ENCODE data around the gene CAMP. TPM values are rescaled to one million over a fixed set of nuclear protein-coding genes. Genes with fewer than 3 reads are reported as not detected.

Gene CAMP
- polyA plus RNA-seq, 1 donor from 2014 or later: not detected

DNA sequence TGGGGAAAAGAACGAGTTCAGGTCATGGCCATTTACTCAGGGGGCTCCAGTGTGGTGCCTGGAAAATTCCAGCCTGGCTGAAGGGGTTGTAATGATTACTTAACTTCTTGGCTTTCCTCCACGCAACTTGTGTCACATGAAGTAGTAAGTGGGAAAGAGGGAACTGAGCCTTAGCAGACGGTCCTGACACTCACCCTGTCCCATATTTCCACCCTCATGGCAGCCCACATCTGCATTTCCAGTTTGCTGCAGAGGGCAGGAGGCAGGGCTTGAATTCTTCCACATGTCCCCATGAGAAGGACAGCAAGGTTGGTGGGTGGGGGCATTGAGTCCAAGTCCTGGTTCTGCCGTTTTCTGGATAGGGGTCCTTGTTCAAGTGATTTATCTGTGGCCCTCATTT lies 7.8 kb upstream of the CAMP start:
- no peaks in the 10 kb centered on the region for H3K36me3 ChIP-seq (ENCODE audit: insufficient read depth, low read length)
- H3K27ac ChIP-seq (ENCODE audit: low read length): no peak overlapping the region
- no peaks in the 10 kb centered on the region for H3K27me3 ChIP-seq (ENCODE audit: insufficient read depth, low read depth, low read length)
- H3K9me2 ChIP-seq (ENCODE audit: insufficient read depth, low read length): no peaks in the 10 kb centered on the region
- H4K20me1 ChIP-seq (ENCODE audit: insufficient read depth): no peaks in the 10 kb centered on the region
- H3K9ac ChIP-seq (ENCODE audit: low read length): no peak overlapping the region
- no peaks in the 10 kb centered on the region for H3F3A ChIP-seq (ENCODE audit: insufficient read depth, low read length, poor library complexity, severe bottlenecking)
- no peak overlapping the region for H2AFZ ChIP-seq (ENCODE audit: low read depth, low read length)
- H3K79me2 ChIP-seq (replicated peaks; ENCODE audit: insufficient read depth, low read length): no peaks in the 10 kb centered on the region
- TF ChIP-seq EP300 (conservative IDR thresholded peaks at IDR 0.05; ENCODE audit: poor library complexity, severe bottlenecking) (no peak), TAF1 (IDR thresholded peaks at IDR 0.05; ENCODE audit: low read depth) (no peak), POLR2AphosphoS5 (IDR thresholded peaks at IDR 0.05) (no peak), MXI1 (conservative IDR thresholded peaks at IDR 0.05; ENCODE audit: poor library complexity, severe bottlenecking) (no peak), SMC3 (conservative IDR thresholded peaks at IDR 0.05; ENCODE audit: poor library complexity) (no peak), EZH2 (IDR thresholded peaks at IDR 0.05; ENCODE audit: borderline replicate concordance, insufficient read depth, low read length, poor library complexity, severe bottlenecking) (no peak), RAD21 (conservative IDR thresholded peaks at IDR 0.05) (no peak)
- TF ChIP-seq, protein P1, sequence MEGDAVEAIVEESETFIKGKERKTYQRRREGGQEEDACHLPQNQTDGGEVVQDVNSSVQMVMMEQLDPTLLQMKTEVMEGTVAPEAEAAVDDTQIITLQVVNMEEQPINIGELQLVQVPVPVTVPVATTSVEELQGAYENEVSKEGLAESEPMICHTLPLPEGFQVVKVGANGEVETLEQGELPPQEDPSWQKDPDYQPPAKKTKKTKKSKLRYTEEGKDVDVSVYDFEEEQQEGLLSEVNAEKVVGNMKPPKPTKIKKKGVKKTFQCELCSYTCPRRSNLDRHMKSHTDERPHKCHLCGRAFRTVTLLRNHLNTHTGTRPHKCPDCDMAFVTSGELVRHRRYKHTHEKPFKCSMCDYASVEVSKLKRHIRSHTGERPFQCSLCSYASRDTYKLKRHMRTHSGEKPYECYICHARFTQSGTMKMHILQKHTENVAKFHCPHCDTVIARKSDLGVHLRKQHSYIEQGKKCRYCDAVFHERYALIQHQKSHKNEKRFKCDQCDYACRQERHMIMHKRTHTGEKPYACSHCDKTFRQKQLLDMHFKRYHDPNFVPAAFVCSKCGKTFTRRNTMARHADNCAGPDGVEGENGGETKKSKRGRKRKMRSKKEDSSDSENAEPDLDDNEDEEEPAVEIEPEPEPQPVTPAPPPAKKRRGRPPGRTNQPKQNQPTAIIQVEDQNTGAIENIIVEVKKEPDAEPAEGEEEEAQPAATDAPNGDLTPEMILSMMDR (IDR thresholded peaks at IDR 0.05; ENCODE audit: poor library complexity, severe bottlenecking): no peak
- TF ChIP-seq, protein P2, sequence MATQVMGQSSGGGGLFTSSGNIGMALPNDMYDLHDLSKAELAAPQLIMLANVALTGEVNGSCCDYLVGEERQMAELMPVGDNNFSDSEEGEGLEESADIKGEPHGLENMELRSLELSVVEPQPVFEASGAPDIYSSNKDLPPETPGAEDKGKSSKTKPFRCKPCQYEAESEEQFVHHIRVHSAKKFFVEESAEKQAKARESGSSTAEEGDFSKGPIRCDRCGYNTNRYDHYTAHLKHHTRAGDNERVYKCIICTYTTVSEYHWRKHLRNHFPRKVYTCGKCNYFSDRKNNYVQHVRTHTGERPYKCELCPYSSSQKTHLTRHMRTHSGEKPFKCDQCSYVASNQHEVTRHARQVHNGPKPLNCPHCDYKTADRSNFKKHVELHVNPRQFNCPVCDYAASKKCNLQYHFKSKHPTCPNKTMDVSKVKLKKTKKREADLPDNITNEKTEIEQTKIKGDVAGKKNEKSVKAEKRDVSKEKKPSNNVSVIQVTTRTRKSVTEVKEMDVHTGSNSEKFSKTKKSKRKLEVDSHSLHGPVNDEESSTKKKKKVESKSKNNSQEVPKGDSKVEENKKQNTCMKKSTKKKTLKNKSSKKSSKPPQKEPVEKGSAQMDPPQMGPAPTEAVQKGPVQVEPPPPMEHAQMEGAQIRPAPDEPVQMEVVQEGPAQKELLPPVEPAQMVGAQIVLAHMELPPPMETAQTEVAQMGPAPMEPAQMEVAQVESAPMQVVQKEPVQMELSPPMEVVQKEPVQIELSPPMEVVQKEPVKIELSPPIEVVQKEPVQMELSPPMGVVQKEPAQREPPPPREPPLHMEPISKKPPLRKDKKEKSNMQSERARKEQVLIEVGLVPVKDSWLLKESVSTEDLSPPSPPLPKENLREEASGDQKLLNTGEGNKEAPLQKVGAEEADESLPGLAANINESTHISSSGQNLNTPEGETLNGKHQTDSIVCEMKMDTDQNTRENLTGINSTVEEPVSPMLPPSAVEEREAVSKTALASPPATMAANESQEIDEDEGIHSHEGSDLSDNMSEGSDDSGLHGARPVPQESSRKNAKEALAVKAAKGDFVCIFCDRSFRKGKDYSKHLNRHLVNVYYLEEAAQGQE (IDR thresholded peaks at IDR 0.05; ENCODE audit: borderline replicate concordance): no peak
- H3K4me3 ChIP-seq (ENCODE audit: low read length): no peak overlapping the region
- no peaks in the 10 kb centered on the region for H3K9me3 ChIP-seq (ENCODE audit: low read length)
- no peak overlapping the region for H3K4me2 ChIP-seq (ENCODE audit: low read length)

DNA sequence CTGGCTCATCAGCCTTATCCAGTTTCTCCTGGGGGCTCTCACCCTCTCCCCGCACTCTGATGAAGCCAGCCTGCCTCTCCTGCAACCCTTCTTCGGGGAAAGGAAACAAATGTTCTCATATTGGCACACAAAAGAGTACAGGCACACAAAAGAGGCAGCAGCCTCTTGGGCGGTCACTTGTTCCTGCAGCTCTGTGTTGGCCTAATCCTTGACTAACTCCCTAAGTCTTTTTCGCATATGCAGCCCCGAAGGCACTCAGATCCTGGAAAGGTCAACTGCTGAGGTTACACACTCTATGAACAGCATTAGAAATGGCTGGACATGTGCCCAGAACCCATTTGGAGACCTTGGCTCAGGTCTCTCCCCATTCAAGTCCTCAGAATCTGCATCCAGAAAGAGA lies 7.4 kb upstream of the CAMP start:
- Histone ChIP-seq H3K4me2 (ENCODE audit: low read length) (no peak overlapping the region), H3K9ac (ENCODE audit: low read length) (no peak overlapping the region), H3K27ac (ENCODE audit: low read length) (no peak overlapping the region), H3K9me2 (ENCODE audit: insufficient read depth, low read length) (no peaks in the 10 kb centered on the region), H2AFZ (ENCODE audit: low read depth, low read length) (no peak overlapping the region), H3K79me2 (replicated peaks; ENCODE audit: insufficient read depth, low read length) (no peaks in the 10 kb centered on the region), H3F3A (ENCODE audit: insufficient read depth, low read length, poor library complexity, severe bottlenecking) (no peaks in the 10 kb centered on the region), H3K27me3 (ENCODE audit: insufficient read depth, low read depth, low read length) (no peaks in the 10 kb centered on the region), H4K20me1 (ENCODE audit: insufficient read depth) (no peaks in the 10 kb centered on the region), H3K9me3 (ENCODE audit: low read length) (no peaks in the 10 kb centered on the region), H3K4me3 (ENCODE audit: low read length) (no peak overlapping the region), H3K36me3 (ENCODE audit: insufficient read depth, low read length) (no peaks in the 10 kb centered on the region)
- TF ChIP-seq MXI1 (conservative IDR thresholded peaks at IDR 0.05; ENCODE audit: poor library complexity, severe bottlenecking): no peak
- TF ChIP-seq EP300 (conservative IDR thresholded peaks at IDR 0.05; ENCODE audit: poor library complexity, severe bottlenecking): no peak
- TF ChIP-seq EZH2 (IDR thresholded peaks at IDR 0.05; ENCODE audit: borderline replicate concordance, insufficient read depth, low read length, poor library complexity, severe bottlenecking): no peak
- TF ChIP-seq RAD21 (conservative IDR thresholded peaks at IDR 0.05): no peak
- TF ChIP-seq TAF1 (IDR thresholded peaks at IDR 0.05; ENCODE audit: low read depth): no peak
- TF ChIP-seq, protein P1 (IDR thresholded peaks at IDR 0.05; ENCODE audit: poor library complexity, severe bottlenecking): no peak
- TF ChIP-seq, protein P2 (IDR thresholded peaks at IDR 0.05; ENCODE audit: borderline replicate concordance): no peak
- no peak for TF ChIP-seq POLR2AphosphoS5 (IDR thresholded peaks at IDR 0.05)
- no peak for TF ChIP-seq SMC3 (conservative IDR thresholded peaks at IDR 0.05; ENCODE audit: poor library complexity)
